ENCODE data around the gene NAP1L1. TPM values are rescaled to one million over a fixed set of nuclear protein-coding genes. Genes with fewer than 3 reads are reported as not detected.

NAP1L1 gene
- total RNA-seq, 1 donor from 2014 or later: 687 TPM

GRCh38 chr12:76047742-76048141 lies 36.7 kb downstream of the NAP1L1 start:
- H3K4me1 Mint-ChIP-seq (ENCODE audit: low read depth, unreplicated experiment): peaks cover 1% of the 10 kb centered on the region
- DNase-seq (ENCODE audit: low read depth): no peak
- no peaks in the 10 kb centered on the region for H3K27me3 Mint-ChIP-seq (ENCODE audit: low read depth, unreplicated experiment)
- H3K9ac ChIP-seq (ENCODE audit: low read length): no peak overlapping the region
- peak; percentile 54 for FAIRE-seq
- H3K9me3 Mint-ChIP-seq (ENCODE audit: unreplicated experiment): no peaks in the 10 kb centered on the region
- no peaks in the 10 kb centered on the region for H3K27me3 ChIP-seq (ENCODE audit: insufficient read depth, low read length)
- TF ChIP-seq CTCF (IDR thresholded peaks at IDR 0.05; ENCODE audit: insufficient read depth, low read depth, low read length): no peak
- no peak for TF ChIP-seq EZH2 (IDR thresholded peaks at IDR 0.05; ENCODE audit: insufficient read depth, low read length)
- peaks cover 61% of the 10 kb centered on the region for H3K36me3 ChIP-seq (ENCODE audit: insufficient read depth, low read length)
- peaks cover 17% of the 10 kb centered on the region for H3K36me3 Mint-ChIP-seq (ENCODE audit: low read depth, unreplicated experiment)
- no peaks in the 10 kb centered on the region for H3K4me1 ChIP-seq (ENCODE audit: insufficient read depth, low read length)
- no peaks in the 10 kb centered on the region for H3K9me3 ChIP-seq (ENCODE audit: insufficient read depth, low read depth, low read length)
- no peak overlapping the region for H2AFZ ChIP-seq (ENCODE audit: low read depth, low read length)
- H3K27ac ChIP-seq (ENCODE audit: low read depth, low read length): no peak overlapping the region
- peaks cover 7% of the 10 kb centered on the region for H3K79me2 ChIP-seq (ENCODE audit: insufficient read depth, low read length)
- no peak overlapping the region for H3K4me3 Mint-ChIP-seq (ENCODE audit: unreplicated experiment)
- H4K20me1 ChIP-seq (ENCODE audit: insufficient read depth, low read length): peaks cover 4% of the 10 kb centered on the region
- no peak overlapping the region for H3K4me2 ChIP-seq (ENCODE audit: low read length)
- no peak overlapping the region for H3K4me3 ChIP-seq (ENCODE audit: insufficient read depth, low read depth, low read length)
- no peak overlapping the region for H3K27ac Mint-ChIP-seq (ENCODE audit: unreplicated experiment)

- no peaks in the 10 kb centered on the region for H3K27me3 ChIP-seq (ENCODE audit: insufficient read depth, low read length)
- Mint-ChIP-seq H3K27ac (ENCODE audit: unreplicated experiment) (no peak overlapping the region), H3K36me3 (ENCODE audit: low read depth, unreplicated experiment) (peaks cover 14% of the 10 kb centered on the region), H3K27me3 (ENCODE audit: low read depth, unreplicated experiment) (no peaks in the 10 kb centered on the region), H3K4me3 (ENCODE audit: unreplicated experiment) (no peak overlapping the region), H3K4me1 (ENCODE audit: low read depth, unreplicated experiment) (peaks cover 1% of the 10 kb centered on the region), H3K9me3 (ENCODE audit: unreplicated experiment) (no peaks in the 10 kb centered on the region)
- H3K4me2 ChIP-seq (ENCODE audit: low read length): no peak overlapping the region
- H3K4me1 ChIP-seq (ENCODE audit: insufficient read depth, low read length): no peaks in the 10 kb centered on the region
- H3K79me2 ChIP-seq (ENCODE audit: insufficient read depth, low read length): peaks cover under 1% of the 10 kb centered on the region
- H3K36me3 ChIP-seq (ENCODE audit: insufficient read depth, low read length): peaks cover 54% of the 10 kb centered on the region
- H3K4me3 ChIP-seq (ENCODE audit: insufficient read depth, low read depth, low read length): no peak overlapping the region
- H2AFZ ChIP-seq (ENCODE audit: low read depth, low read length): no peak overlapping the region
- H3K9me3 ChIP-seq (ENCODE audit: insufficient read depth, low read depth, low read length): no peaks in the 10 kb centered on the region
- no peak for DNase-seq (ENCODE audit: low read depth)
- peaks cover 4% of the 10 kb centered on the region for H4K20me1 ChIP-seq (ENCODE audit: insufficient read depth, low read length)
- H3K27ac ChIP-seq (ENCODE audit: low read depth, low read length): no peak overlapping the region
- TF ChIP-seq EZH2 (IDR thresholded peaks at IDR 0.05; ENCODE audit: insufficient read depth, low read length): no peak
- TF ChIP-seq CTCF (IDR thresholded peaks at IDR 0.05; ENCODE audit: insufficient read depth, low read depth, low read length): no peak
- H3K9ac ChIP-seq (ENCODE audit: low read length): no peak overlapping the region
- no peak for FAIRE-seq
These were observed 37.4 kb downstream of the NAP1L1 start for GRCh38 chr12:76047060-76047459.

GRCh38 chr12:76043377-76043776 lies 41.1 kb downstream of the NAP1L1 start:
- TF ChIP-seq CTCF (IDR thresholded peaks at IDR 0.05; ENCODE audit: insufficient read depth, low read depth, low read length) (no peak), EZH2 (IDR thresholded peaks at IDR 0.05; ENCODE audit: insufficient read depth, low read length) (no peak)
- peaks cover 8% of the 10 kb centered on the region for H3K4me1 Mint-ChIP-seq (ENCODE audit: low read depth, unreplicated experiment)

More at GRCh38 chr12:76043377-76043776, 41.1 kb downstream of the NAP1L1 start:
- no peak overlapping the region for H2AFZ ChIP-seq (ENCODE audit: low read depth, low read length)
- H3K9me3 ChIP-seq (ENCODE audit: insufficient read depth, low read depth, low read length): no peaks in the 10 kb centered on the region
- no peak overlapping the region for H3K4me3 ChIP-seq (ENCODE audit: insufficient read depth, low read depth, low read length)
- no peaks in the 10 kb centered on the region for H3K9me3 Mint-ChIP-seq (ENCODE audit: unreplicated experiment)
- H3K36me3 Mint-ChIP-seq (ENCODE audit: low read depth, unreplicated experiment): peaks cover 12% of the 10 kb centered on the region
- no peaks in the 10 kb centered on the region for H3K27me3 Mint-ChIP-seq (ENCODE audit: low read depth, unreplicated experiment)
- no peaks in the 10 kb centered on the region for H3K4me1 ChIP-seq (ENCODE audit: insufficient read depth, low read length)
- no peak for FAIRE-seq
- H3K27me3 ChIP-seq (ENCODE audit: insufficient read depth, low read length): no peaks in the 10 kb centered on the region
- H4K20me1 ChIP-seq (ENCODE audit: insufficient read depth, low read length): no peaks in the 10 kb centered on the region
- no peak overlapping the region for H3K4me3 Mint-ChIP-seq (ENCODE audit: unreplicated experiment)
- peaks cover 29% of the 10 kb centered on the region for H3K36me3 ChIP-seq (ENCODE audit: insufficient read depth, low read length)
- H3K27ac ChIP-seq (ENCODE audit: low read depth, low read length): no peak overlapping the region
- peak overlapping the region; percentile 31 for H3K27ac Mint-ChIP-seq (ENCODE audit: unreplicated experiment)
- H3K9ac ChIP-seq (ENCODE audit: low read length): no peak overlapping the region
- H3K79me2 ChIP-seq (ENCODE audit: insufficient read depth, low read length): no peaks in the 10 kb centered on the region
- DNase-seq (ENCODE audit: low read depth): no peak
- H3K4me2 ChIP-seq (ENCODE audit: low read length): no peak overlapping the region
